ENCODE results near the gene METTL22. TPM values are rescaled to one million over a fixed set of nuclear protein-coding genes. Genes with fewer than 3 reads are reported as not detected.

METTL22 gene
- total RNA-seq, 1 experiment from 2014 or later: 14.6 TPM

DNA sequence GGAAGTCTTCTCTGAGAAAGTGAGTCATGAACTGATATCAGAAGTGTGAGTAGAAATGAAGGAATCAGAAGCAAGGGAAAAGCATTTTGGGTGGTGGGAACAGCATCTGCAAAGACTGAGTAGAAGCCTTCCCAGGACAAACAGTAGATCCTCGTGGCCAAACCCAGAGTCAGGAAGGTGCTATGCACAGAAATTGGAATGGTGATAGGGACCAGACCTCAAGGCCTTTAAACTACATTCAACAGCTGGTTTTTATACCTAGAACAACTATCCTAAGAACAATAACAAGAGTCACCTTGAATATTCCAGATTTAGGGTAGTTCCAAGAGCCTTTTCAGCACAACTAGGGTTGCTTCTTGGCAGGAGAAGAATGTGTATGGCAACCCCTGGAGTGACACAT is 68.2 kb downstream of the METTL22 start:
- CTCF ChIA-PET: no interaction called here
- H3K36me3 ChIP-seq (ENCODE audit: low read depth, low read length): no peaks in the 10 kb centered on the region
- POLR2A ChIA-PET (ENCODE audit: unreplicated experiment): no interaction called here
- H3K9me3 ChIP-seq (ENCODE audit: low read length): no peaks in the 10 kb centered on the region
- DNase-seq (no peak), ATAC-seq (no peak)
- no peaks in the 10 kb centered on the region for H3K27me3 ChIP-seq (ENCODE audit: low read length)
- no peak overlapping the region for H2AFZ ChIP-seq (ENCODE audit: low read length)
- intact Hi-C loops (cut with micrococcal nuclease): no loop called here
- H3F3A ChIP-seq (ENCODE audit: low read length, unreplicated experiment): no peaks in the 10 kb centered on the region
- H3K79me2 ChIP-seq (ENCODE audit: low read length): no peaks in the 10 kb centered on the region
- H3K4me1 ChIP-seq (ENCODE audit: insufficient read depth, low read length): peaks cover 5% of the 10 kb centered on the region; the same call in 1 of the 2 replicates
- no TSS peak for BruUV-seq (replicated peaks)
- H3K4me2 ChIP-seq (ENCODE audit: low read length): no peak overlapping the region
- H3K9me2 ChIP-seq (replicated peaks; ENCODE audit: low read length): no peaks in the 10 kb centered on the region
- H3K9ac ChIP-seq (ENCODE audit: low read length): no peak overlapping the region
- H3K27ac ChIP-seq (ENCODE audit: low read length): no peak overlapping the region
- H4K20me1 ChIP-seq (ENCODE audit: low read length): no peaks in the 10 kb centered on the region
- H3K4me3 ChIP-seq (ENCODE audit: low read length): no peak overlapping the region
- no peak for TF ChIP-seq EZH2 (IDR thresholded peaks at IDR 0.05; ENCODE audit: low read length, unreplicated experiment)

DNA sequence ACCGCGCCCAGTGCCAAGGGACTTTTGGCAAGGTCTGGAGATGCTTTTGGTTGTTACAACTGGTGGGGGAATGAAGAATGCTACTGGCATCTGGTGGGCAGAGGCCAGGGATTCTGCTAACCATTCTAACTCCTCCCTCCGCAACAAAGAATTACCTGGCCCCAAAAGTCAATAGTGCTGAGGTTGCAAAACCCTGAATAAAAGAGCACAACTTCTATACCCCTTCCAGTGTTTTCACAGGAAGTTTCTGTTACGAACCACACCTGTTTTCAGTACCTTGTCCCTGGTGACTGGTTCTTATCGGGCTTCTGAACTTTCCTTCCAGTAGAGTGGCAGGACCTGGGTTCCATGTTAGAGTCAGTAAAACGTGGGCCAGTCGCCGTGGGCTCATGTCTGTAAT is 70.2 kb downstream of the METTL22 start:
- no peaks in the 10 kb centered on the region for H4K20me1 ChIP-seq (ENCODE audit: low read length)
- H3K9me2 ChIP-seq (replicated peaks; ENCODE audit: low read length): no peaks in the 10 kb centered on the region
- no peak overlapping the region for H3K4me3 ChIP-seq (ENCODE audit: low read length)
- ChIA-PET CTCF (no interaction called here), POLR2A (ENCODE audit: unreplicated experiment) (no interaction called here)
- H3K4me1 ChIP-seq (ENCODE audit: insufficient read depth, low read length): no peaks in the 10 kb centered on the region
- H3K4me2 ChIP-seq (ENCODE audit: low read length): no peak overlapping the region
- DNase-seq (no peak), ATAC-seq (no peak)
- intact Hi-C loops (cut with micrococcal nuclease): no loop called here
- H3K9ac ChIP-seq (ENCODE audit: low read length): no peak overlapping the region
- H3K9me3 ChIP-seq (ENCODE audit: low read length): no peaks in the 10 kb centered on the region
- no peak for TF ChIP-seq EZH2phosphoT487 (IDR thresholded peaks at IDR 0.05; ENCODE audit: borderline replicate concordance, low read length)
- TF ChIP-seq CTCF (conservative IDR thresholded peaks at IDR 0.05; ENCODE audit: low read depth, low read length): no peak
- no peak for TF ChIP-seq EZH2 (IDR thresholded peaks at IDR 0.05; ENCODE audit: low read length, unreplicated experiment)
- H3K27ac ChIP-seq (ENCODE audit: low read length): no peak overlapping the region
- no peaks in the 10 kb centered on the region for H3K27me3 ChIP-seq (ENCODE audit: low read length)
- no peaks in the 10 kb centered on the region for H3F3A ChIP-seq (ENCODE audit: low read length, unreplicated experiment)
- H3K36me3 ChIP-seq (ENCODE audit: low read depth, low read length): no peaks in the 10 kb centered on the region
- no TSS peak for BruUV-seq (replicated peaks)
- no peaks in the 10 kb centered on the region for H3K79me2 ChIP-seq (ENCODE audit: low read length)
- no peak overlapping the region for H2AFZ ChIP-seq (ENCODE audit: low read length)

DNA sequence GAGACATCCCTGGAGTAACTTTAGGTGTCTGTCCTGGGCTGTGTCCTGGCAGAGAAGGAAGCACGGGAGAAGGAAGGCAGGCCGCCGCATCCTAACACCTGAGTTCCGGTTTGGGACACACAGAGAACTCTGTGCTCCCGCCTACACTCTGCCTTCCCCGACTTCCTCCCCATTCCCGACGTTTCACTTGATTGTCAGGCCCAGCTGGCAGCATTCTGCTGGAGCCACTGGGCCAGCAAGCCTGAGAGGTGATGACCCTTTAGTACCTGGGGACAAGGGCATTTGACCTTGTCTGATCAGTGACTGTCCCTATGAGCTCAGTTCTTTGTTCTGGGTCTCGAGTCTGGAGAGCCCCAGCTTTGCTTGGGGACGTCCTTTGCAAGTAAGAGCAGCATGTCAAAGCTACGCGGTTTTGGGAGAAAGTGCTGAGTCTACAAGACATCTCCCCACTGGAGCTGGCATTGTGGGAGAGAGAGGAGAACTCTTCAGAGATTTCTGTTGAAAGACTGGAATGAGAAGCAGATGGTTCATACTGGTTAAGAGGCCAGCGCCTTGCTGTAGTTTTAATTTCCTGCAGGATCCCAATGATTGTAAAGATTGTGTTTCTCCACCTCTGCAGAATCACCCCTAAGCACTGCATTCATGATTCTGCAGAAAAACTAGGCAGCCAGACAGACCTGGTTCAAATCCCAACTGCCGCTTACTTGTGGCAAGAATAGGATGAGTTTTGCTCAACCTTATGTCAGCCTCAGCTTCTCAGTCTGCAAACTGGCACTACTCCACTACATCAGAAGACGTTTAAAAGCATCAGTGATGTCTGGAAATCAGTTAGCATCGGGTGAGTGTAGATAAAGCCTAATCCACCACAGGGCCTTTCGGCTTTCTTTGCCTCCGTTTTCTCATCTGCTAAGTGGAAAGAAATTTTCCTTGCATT is 73.6 kb downstream of the METTL22 start:
- ChIA-PET POLR2A (ENCODE audit: unreplicated experiment) (no interaction called here), CTCF (no interaction called here)
- Histone ChIP-seq H3K9me2 (replicated peaks; ENCODE audit: low read length) (no peaks in the 10 kb centered on the region), H3F3A (ENCODE audit: low read length, unreplicated experiment) (no peaks in the 10 kb centered on the region), H4K20me1 (ENCODE audit: low read length) (no peaks in the 10 kb centered on the region), H3K4me1 (ENCODE audit: insufficient read depth, low read length) (no peaks in the 10 kb centered on the region), H3K27me3 (ENCODE audit: low read length) (no peaks in the 10 kb centered on the region), H3K79me2 (ENCODE audit: low read length) (no peaks in the 10 kb centered on the region), H2AFZ (ENCODE audit: low read length) (no peak overlapping the region), H3K4me2 (ENCODE audit: low read length) (no peak overlapping the region), H3K27ac (ENCODE audit: low read length) (no peak overlapping the region), H3K9me3 (ENCODE audit: low read length) (no peaks in the 10 kb centered on the region), H3K4me3 (ENCODE audit: low read length) (no peak overlapping the region), H3K36me3 (ENCODE audit: low read depth, low read length) (no peaks in the 10 kb centered on the region), H3K9ac (ENCODE audit: low read length) (no peak overlapping the region)
- TF ChIP-seq CTCF (conservative IDR thresholded peaks at IDR 0.05; ENCODE audit: low read depth, low read length) (no peak), EZH2 (IDR thresholded peaks at IDR 0.05; ENCODE audit: low read length, unreplicated experiment) (no peak), EZH2phosphoT487 (IDR thresholded peaks at IDR 0.05; ENCODE audit: borderline replicate concordance, low read length) (no peak)
- DNase-seq (no peak), ATAC-seq (no peak)
- intact Hi-C loops (cut with micrococcal nuclease): no loop called here
- BruUV-seq (replicated peaks): no TSS peak

Data from PC-3 (cell line).